Measurements from ENCODE around the gene FAM222B.
A peak's percentile ranks its signal among the peaks of the same experiment; 100 is the strongest.

FAM222B gene

GRCh38 chr17:28746611-28747050 is 96.0 kb downstream of the FAM222B start:
- Histone ChIP-seq H3K27ac (ENCODE audit: low read depth, low read length) (peak overlapping the region; percentile 99), H3K9me2 (replicated peaks; ENCODE audit: insufficient read depth, low read length) (no peaks in the 10 kb centered on the region), H3K27me3 (ENCODE audit: low read length) (no peaks in the 10 kb centered on the region), H4K20me1 (ENCODE audit: low read depth, low read length) (peaks cover 7% of the 10 kb centered on the region), H3K36me3 (ENCODE audit: low read length) (peaks cover 26% of the 10 kb centered on the region), H3K9me3 (ENCODE audit: insufficient read depth, low read length) (no peaks in the 10 kb centered on the region), H3K4me2 (ENCODE audit: low read depth, low read length, poor library complexity, severe bottlenecking) (peak overlapping the region; percentile 71), H3F3A (ENCODE audit: insufficient read depth) (peaks cover 87% of the 10 kb centered on the region), H3K9ac (ENCODE audit: low read length) (peak overlapping the region; percentile 99), H3K4me3 (ENCODE audit: insufficient read depth, low read length, poor library complexity, severe bottlenecking) (peak overlapping the region; percentile 98), H2AFZ (ENCODE audit: low read depth, low read length, severe bottlenecking) (no peak overlapping the region), H3K79me2 (ENCODE audit: insufficient read depth, low read length) (peaks cover 49% of the 10 kb centered on the region)
- TF ChIP-seq CTCF (IDR thresholded peaks at IDR 0.05; ENCODE audit: insufficient read depth, low read length, poor library complexity, severe bottlenecking) (no peak), EZH2phosphoT487 (conservative IDR thresholded peaks at IDR 0.05; ENCODE audit: low read length) (no peak)

- H3K4me3 ChIP-seq (ENCODE audit: insufficient read depth, low read length, poor library complexity, severe bottlenecking), result peak overlapping the region; percentile 98
- H3F3A ChIP-seq (ENCODE audit: insufficient read depth), result peaks cover 88% of the 10 kb centered on the region
- peaks cover 49% of the 10 kb centered on the region for H3K79me2 ChIP-seq (ENCODE audit: insufficient read depth, low read length)
- no peaks in the 10 kb centered on the region for H3K27me3 ChIP-seq (ENCODE audit: low read length)
- H3K9me3 ChIP-seq (ENCODE audit: insufficient read depth, low read length), result no peaks in the 10 kb centered on the region
- H3K4me2 ChIP-seq (ENCODE audit: low read depth, low read length, poor library complexity, severe bottlenecking), result peak overlapping the region; percentile 71
- no peaks in the 10 kb centered on the region for H3K9me2 ChIP-seq (replicated peaks; ENCODE audit: insufficient read depth, low read length)
- H4K20me1 ChIP-seq (ENCODE audit: low read depth, low read length), result peaks cover 6% of the 10 kb centered on the region
- peak overlapping the region; percentile 99 for H3K9ac ChIP-seq (ENCODE audit: low read length)
- peaks cover 21% of the 10 kb centered on the region for H3K36me3 ChIP-seq (ENCODE audit: low read length)
- TF ChIP-seq CTCF (IDR thresholded peaks at IDR 0.05; ENCODE audit: insufficient read depth, low read length, poor library complexity, severe bottlenecking) (no peak), EZH2phosphoT487 (conservative IDR thresholded peaks at IDR 0.05; ENCODE audit: low read length) (no peak)
- no peak overlapping the region for H2AFZ ChIP-seq (ENCODE audit: low read depth, low read length, severe bottlenecking)
- H3K27ac ChIP-seq (ENCODE audit: low read depth, low read length), result peak overlapping the region; percentile 99
Observed at GRCh38 chr17:28745786-28746411, 96.7 kb downstream of the FAM222B start.

- peaks cover 14% of the 10 kb centered on the region for H3K36me3 ChIP-seq (ENCODE audit: low read length)
- H3K9me2 ChIP-seq (replicated peaks; ENCODE audit: insufficient read depth, low read length), result no peaks in the 10 kb centered on the region
- peak overlapping the region; percentile 98 for H3K4me3 ChIP-seq (ENCODE audit: insufficient read depth, low read length, poor library complexity, severe bottlenecking)
- no peak overlapping the region for H2AFZ ChIP-seq (ENCODE audit: low read depth, low read length, severe bottlenecking)
- H3K9ac ChIP-seq (ENCODE audit: low read length), result peak overlapping the region; percentile 99
- peaks cover 42% of the 10 kb centered on the region for H3K79me2 ChIP-seq (ENCODE audit: insufficient read depth, low read length)
- TF ChIP-seq EZH2phosphoT487 (conservative IDR thresholded peaks at IDR 0.05; ENCODE audit: low read length) (no peak), CTCF (IDR thresholded peaks at IDR 0.05; ENCODE audit: insufficient read depth, low read length, poor library complexity, severe bottlenecking) (no peak)
- H4K20me1 ChIP-seq (ENCODE audit: low read depth, low read length), result no peaks in the 10 kb centered on the region; the same call in 1 of the 2 replicates
- no peaks in the 10 kb centered on the region for H3K9me3 ChIP-seq (ENCODE audit: insufficient read depth, low read length)
- peak overlapping the region; percentile 71 for H3K4me2 ChIP-seq (ENCODE audit: low read depth, low read length, poor library complexity, severe bottlenecking)
- H3K27ac ChIP-seq (ENCODE audit: low read depth, low read length), result peak overlapping the region; percentile 99
- H3F3A ChIP-seq (ENCODE audit: insufficient read depth), result peaks cover 88% of the 10 kb centered on the region
- no peaks in the 10 kb centered on the region for H3K27me3 ChIP-seq (ENCODE audit: low read length)
Observed at GRCh38 chr17:28744972-28745785, 97.4 kb downstream of the FAM222B start.

Measured in SU-DHL-6 (cell line).